Measurements from ENCODE around the gene MAGI2. TPM values are rescaled to one million over a fixed set of nuclear protein-coding genes. Genes with fewer than 3 reads are reported as not detected.

Gene MAGI2
- total RNA-seq, 3 donors from 2014 or later (not counting 1 experiment from before 2014, with no cell fraction given) = 0.09 to 0.48 (median 0.27) TPM

DNA sequence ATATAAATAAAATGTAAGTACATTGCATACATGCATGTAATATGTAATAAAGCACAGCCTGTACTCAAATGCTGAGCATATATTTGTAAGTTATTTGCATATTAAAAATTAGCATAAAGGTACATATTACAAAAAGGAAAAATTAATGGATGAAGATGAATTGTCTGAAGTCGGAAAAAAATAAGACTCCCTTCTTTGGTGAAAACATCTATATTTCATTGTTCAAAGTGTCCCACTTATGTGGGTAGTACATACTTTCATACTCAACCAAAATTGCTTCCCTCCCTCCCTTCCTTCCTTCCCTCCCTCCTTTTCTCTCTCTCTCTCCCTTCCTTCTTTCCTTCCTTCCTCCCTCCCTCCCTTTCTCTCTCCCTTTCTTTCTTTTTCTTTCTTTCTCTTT, 498.1 kb downstream of the MAGI2 start:
- no peaks in the 10 kb centered on the region for H3K36me3 ChIP-seq (ENCODE audit: control insufficient read depth, insufficient read depth, low read length)
- Mint-ChIP-seq H3K4me1 (no peaks in the 10 kb centered on the region), H3K9me3 (peaks cover 4 to 11% of the 10 kb centered on the region in 2 donors), H3K4me3 (no peak overlapping the region), H3K36me3 (no peaks in the 10 kb centered on the region), H3K27me3 (ENCODE audit: low read depth in 2 of 2) (no peaks in the 10 kb centered on the region), H3K27ac (no peak overlapping the region)
- intact Hi-C loops (cut with micrococcal nuclease) = no loop called here
- TF ChIP-seq, protein P1, sequence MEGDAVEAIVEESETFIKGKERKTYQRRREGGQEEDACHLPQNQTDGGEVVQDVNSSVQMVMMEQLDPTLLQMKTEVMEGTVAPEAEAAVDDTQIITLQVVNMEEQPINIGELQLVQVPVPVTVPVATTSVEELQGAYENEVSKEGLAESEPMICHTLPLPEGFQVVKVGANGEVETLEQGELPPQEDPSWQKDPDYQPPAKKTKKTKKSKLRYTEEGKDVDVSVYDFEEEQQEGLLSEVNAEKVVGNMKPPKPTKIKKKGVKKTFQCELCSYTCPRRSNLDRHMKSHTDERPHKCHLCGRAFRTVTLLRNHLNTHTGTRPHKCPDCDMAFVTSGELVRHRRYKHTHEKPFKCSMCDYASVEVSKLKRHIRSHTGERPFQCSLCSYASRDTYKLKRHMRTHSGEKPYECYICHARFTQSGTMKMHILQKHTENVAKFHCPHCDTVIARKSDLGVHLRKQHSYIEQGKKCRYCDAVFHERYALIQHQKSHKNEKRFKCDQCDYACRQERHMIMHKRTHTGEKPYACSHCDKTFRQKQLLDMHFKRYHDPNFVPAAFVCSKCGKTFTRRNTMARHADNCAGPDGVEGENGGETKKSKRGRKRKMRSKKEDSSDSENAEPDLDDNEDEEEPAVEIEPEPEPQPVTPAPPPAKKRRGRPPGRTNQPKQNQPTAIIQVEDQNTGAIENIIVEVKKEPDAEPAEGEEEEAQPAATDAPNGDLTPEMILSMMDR (IDR thresholded peaks at IDR 0.05) = no peak
- H3K27ac ChIP-seq (ENCODE audit: low read length) = no peak overlapping the region
- no CpG with 5 or more reads among the region's 1 CpG for WGBS (ENCODE audit: insufficient coverage)
- ATAC-seq = no peak
- no peak for DNase-seq
- no peaks in the 10 kb centered on the region for H3K27me3 ChIP-seq (ENCODE audit: control insufficient read depth, insufficient read depth, low read length)
- H3K4me3 ChIP-seq (ENCODE audit: low read length) = no peak overlapping the region
- H3K9me3 ChIP-seq (ENCODE audit: control insufficient read depth, insufficient read depth, low read length) = no peaks in the 10 kb centered on the region
- H3K4me1 ChIP-seq (ENCODE audit: control insufficient read depth, insufficient read depth, low read length) = no peaks in the 10 kb centered on the region

DNA sequence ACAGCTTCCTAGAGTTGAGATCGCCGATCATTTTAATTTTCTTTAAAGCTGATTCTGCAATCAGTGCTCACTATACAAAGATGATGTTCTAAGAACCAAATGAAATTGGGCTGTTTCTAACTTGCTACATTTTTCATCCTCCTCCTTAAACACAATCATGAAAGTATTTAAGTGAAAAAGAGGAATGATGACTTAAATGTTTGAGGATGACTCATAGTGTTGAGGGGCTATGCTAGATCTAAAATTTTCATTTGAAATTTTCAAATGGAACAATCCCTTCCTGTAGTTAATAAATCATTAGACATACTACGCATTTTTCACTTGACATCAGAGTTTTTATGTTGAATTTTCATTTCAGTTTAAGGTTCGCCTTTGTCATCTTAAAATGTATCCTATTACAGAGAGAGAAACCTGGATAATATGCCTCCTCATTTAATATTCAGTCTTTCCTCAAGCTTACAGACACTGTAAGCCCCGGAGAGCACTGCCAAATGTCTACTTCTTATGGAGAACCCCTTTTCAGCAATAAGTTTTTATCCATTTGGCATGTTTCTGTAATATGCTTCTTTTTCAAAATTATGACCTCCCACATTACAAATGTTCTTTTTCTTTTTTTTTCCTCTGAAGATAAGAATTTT, 499.6 kb downstream of the MAGI2 start:
- H3K4me1 Mint-ChIP-seq = no peaks in the 10 kb centered on the region
- H3K27me3 ChIP-seq (ENCODE audit: control insufficient read depth, insufficient read depth, low read length) = no peaks in the 10 kb centered on the region
- no peak overlapping the region for H3K27ac Mint-ChIP-seq
- DNase-seq (no peak), ATAC-seq (no peak)
- TF ChIP-seq, protein P1 (IDR thresholded peaks at IDR 0.05) = no peak
- H3K9me3 Mint-ChIP-seq = peaks cover 7 to 14% of the 10 kb centered on the region in 2 donors
- H3K4me3 ChIP-seq (ENCODE audit: low read length) = no peak overlapping the region
- no peaks in the 10 kb centered on the region for H3K27me3 Mint-ChIP-seq (ENCODE audit: low read depth in 2 of 2)
- no peak overlapping the region for H3K27ac ChIP-seq (ENCODE audit: low read length)
- no peaks in the 10 kb centered on the region for H3K9me3 ChIP-seq (ENCODE audit: control insufficient read depth, insufficient read depth, low read length)
- no peak overlapping the region for H3K4me3 Mint-ChIP-seq
- WGBS (ENCODE audit: insufficient coverage) = 83% methylated on average over 5 of the region's 5 CpGs
- H3K36me3 ChIP-seq (ENCODE audit: control insufficient read depth, insufficient read depth, low read length) = no peaks in the 10 kb centered on the region
- intact Hi-C loops (cut with micrococcal nuclease) = no loop called here
- H3K36me3 Mint-ChIP-seq = no peaks in the 10 kb centered on the region
- no peaks in the 10 kb centered on the region for H3K4me1 ChIP-seq (ENCODE audit: control insufficient read depth, insufficient read depth, low read length)

DNA sequence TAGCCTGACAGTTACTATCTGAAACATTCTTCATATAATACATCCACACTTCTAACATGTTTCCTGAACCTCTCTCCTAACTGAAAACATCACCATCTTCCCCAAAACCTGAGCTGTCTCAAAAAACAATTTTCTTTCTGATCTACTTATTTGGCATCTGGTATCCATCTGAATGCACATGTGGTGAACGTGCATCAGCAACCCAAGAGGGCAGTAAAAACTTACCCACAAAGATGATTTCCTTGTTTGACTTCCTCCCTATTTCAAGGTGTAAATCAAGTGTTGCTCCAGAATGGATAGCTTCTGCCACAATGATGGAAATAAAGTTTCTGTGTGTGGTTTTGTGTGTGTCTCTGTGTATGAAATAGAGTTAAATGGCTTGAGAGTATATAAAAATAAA, 500.4 kb downstream of the MAGI2 start:
- intact Hi-C loops (cut with micrococcal nuclease) = no loop called here
- no peak for DNase-seq

More for the DNA sequence above, 500.4 kb downstream of the MAGI2 start:
- H3K4me1 ChIP-seq (ENCODE audit: control insufficient read depth, insufficient read depth, low read length) = no peaks in the 10 kb centered on the region
- WGBS (ENCODE audit: insufficient coverage) = 0% methylated on average over 1 of the region's 1 CpG
- no peak overlapping the region for H3K27ac ChIP-seq (ENCODE audit: low read length)
- TF ChIP-seq, protein P1 (IDR thresholded peaks at IDR 0.05) = no peak
- no peaks in the 10 kb centered on the region for H3K4me1 Mint-ChIP-seq
- H3K36me3 ChIP-seq (ENCODE audit: control insufficient read depth, insufficient read depth, low read length) = no peaks in the 10 kb centered on the region
- peaks cover 7 to 14% of the 10 kb centered on the region in 2 donors for H3K9me3 Mint-ChIP-seq
- H3K36me3 Mint-ChIP-seq = no peaks in the 10 kb centered on the region
- H3K4me3 Mint-ChIP-seq = no peak overlapping the region
- H3K27ac Mint-ChIP-seq = no peak overlapping the region
- H3K4me3 ChIP-seq (ENCODE audit: low read length) = no peak overlapping the region
- no peaks in the 10 kb centered on the region for H3K27me3 Mint-ChIP-seq (ENCODE audit: low read depth in 2 of 2)
- H3K27me3 ChIP-seq (ENCODE audit: control insufficient read depth, insufficient read depth, low read length) = no peaks in the 10 kb centered on the region
- no peak for ATAC-seq
- no peaks in the 10 kb centered on the region for H3K9me3 ChIP-seq (ENCODE audit: control insufficient read depth, insufficient read depth, low read length)

Measured in natural killer cell (primary cell).